ENCODE results near the gene RBBP6. TPM values are rescaled to one million over a fixed set of nuclear protein-coding genes. Genes with fewer than 3 reads are reported as not detected.

Gene RBBP6
- total RNA-seq, 1 donor from 2014 or later = 85.3 TPM

- ChIA-PET POLR2A (no interaction called here), CTCF (no interaction called here)
- DNase-seq (no peak), ATAC-seq (ENCODE audit: low read depth) (no peak)
- H3K9me3 Mint-ChIP-seq = no peaks in the 10 kb centered on the region
- H3K4me3 Mint-ChIP-seq = no peak overlapping the region
- H3K27me3 Mint-ChIP-seq = no peaks in the 10 kb centered on the region
- no peak for TF ChIP-seq CTCF (IDR thresholded peaks at IDR 0.05)
- peaks cover 7% of the 10 kb centered on the region for H3K4me1 Mint-ChIP-seq
- intact Hi-C loops (cut with micrococcal nuclease) = no loop called here
- no peak overlapping the region for H3K27ac Mint-ChIP-seq
- H3K36me3 Mint-ChIP-seq (ENCODE audit: low read depth) = peaks cover 79% of the 10 kb centered on the region
Measured at GRCh38 chr16:24553983-24554382, 14.6 kb downstream of the RBBP6 start.

GRCh38 chr16:24555346-24555872, 16.0 kb downstream of the RBBP6 start:
- no peaks in the 10 kb centered on the region for H3K27me3 Mint-ChIP-seq
- POLR2A ChIA-PET = no interaction called here
- H3K36me3 Mint-ChIP-seq (ENCODE audit: low read depth) = peaks cover 79% of the 10 kb centered on the region
- DNase-seq (no peak), ATAC-seq (ENCODE audit: low read depth) (no peak)
- no peak for TF ChIP-seq CTCF (IDR thresholded peaks at IDR 0.05)
- no peak overlapping the region for H3K27ac Mint-ChIP-seq
- H3K4me1 Mint-ChIP-seq = no peaks in the 10 kb centered on the region
- CTCF ChIA-PET = no interaction called here
- intact Hi-C loops (cut with micrococcal nuclease) = no loop called here
- H3K9me3 Mint-ChIP-seq = no peaks in the 10 kb centered on the region
- H3K4me3 Mint-ChIP-seq = no peak overlapping the region

GRCh38 chr16:24562811-24563210, 23.4 kb downstream of the RBBP6 start:
- POLR2A ChIA-PET = no interaction called here

GRCh38 chr16:24568392-24568791, 29.0 kb downstream of the RBBP6 start:
- intact Hi-C loops (cut with micrococcal nuclease) = no loop called here
- ChIA-PET POLR2A (interaction anchor here (1.4 kb wide), 1 partner anchor 8 kb away, joined by 3 read pairs; no protein-coding TSS in a partner anchor), CTCF (no interaction called here)
- Mint-ChIP-seq H3K27me3 (no peaks in the 10 kb centered on the region), H3K4me3 (no peak overlapping the region), H3K9me3 (peaks cover 8% of the 10 kb centered on the region), H3K36me3 (ENCODE audit: low read depth) (peaks cover 86% of the 10 kb centered on the region), H3K27ac (no peak overlapping the region), H3K4me1 (no peaks in the 10 kb centered on the region)
- ATAC-seq (ENCODE audit: low read depth) (no peak), DNase-seq (no peak)
- no peak for TF ChIP-seq CTCF (IDR thresholded peaks at IDR 0.05)

More at GRCh38 chr16:24562811-24563210, 23.4 kb downstream of the RBBP6 start:
- CTCF ChIA-PET = no interaction called here
- Mint-ChIP-seq H3K9me3 (no peaks in the 10 kb centered on the region), H3K4me1 (no peaks in the 10 kb centered on the region), H3K27me3 (no peaks in the 10 kb centered on the region), H3K27ac (no peak overlapping the region), H3K36me3 (ENCODE audit: low read depth) (peaks cover 90% of the 10 kb centered on the region), H3K4me3 (no peak overlapping the region)
- intact Hi-C loops (cut with micrococcal nuclease) = no loop called here
- ATAC-seq (ENCODE audit: low read depth) (no peak), DNase-seq (no peak)
- TF ChIP-seq CTCF (IDR thresholded peaks at IDR 0.05) = no peak

GRCh38 chr16:24571096-24571495, 31.7 kb downstream of the RBBP6 start:
- peaks cover 8% of the 10 kb centered on the region for H3K9me3 Mint-ChIP-seq

More at GRCh38 chr16:24571096-24571495, 31.7 kb downstream of the RBBP6 start:
- ChIA-PET CTCF (no interaction called here), POLR2A (interaction anchor here (0.6 kb wide), 1 partner anchor 10 kb away, joined by 3 read pairs; no protein-coding TSS in a partner anchor)
- ATAC-seq (ENCODE audit: low read depth) = no peak
- Mint-ChIP-seq H3K36me3 (ENCODE audit: low read depth) (peaks cover 61% of the 10 kb centered on the region), H3K4me3 (no peak overlapping the region), H3K27ac (no peak overlapping the region), H3K4me1 (no peaks in the 10 kb centered on the region), H3K27me3 (no peaks in the 10 kb centered on the region)
- intact Hi-C loops (cut with micrococcal nuclease) = no loop called here
- no peak for TF ChIP-seq CTCF (IDR thresholded peaks at IDR 0.05)
- no peak for DNase-seq
